HG03064 (cell line): ENCODE measurements around the gene SMIM13.
A peak's percentile ranks its signal among the peaks of the same experiment; 100 is the strongest.
"Not testable (repeated sequence)": the region's sequence is repeated elsewhere in the genome, so short reads cannot be mapped to it uniquely, and the experiment has no call there.

ENCODE experiments used
- ATAC-seq: cut with Tn5 transposase; IDR thresholded peaks from one replicate; pipeline ENCODE4 v1.9.1; 2021; ENCODE audit warnings: low read depth; ENCODE audit not compliant: unreplicated experiment

SMIM13 gene

GRCh38 chr6:11083491-11083890 is 10.1 kb upstream of the SMIM13 start:
- no peak for ATAC-seq

DNA sequence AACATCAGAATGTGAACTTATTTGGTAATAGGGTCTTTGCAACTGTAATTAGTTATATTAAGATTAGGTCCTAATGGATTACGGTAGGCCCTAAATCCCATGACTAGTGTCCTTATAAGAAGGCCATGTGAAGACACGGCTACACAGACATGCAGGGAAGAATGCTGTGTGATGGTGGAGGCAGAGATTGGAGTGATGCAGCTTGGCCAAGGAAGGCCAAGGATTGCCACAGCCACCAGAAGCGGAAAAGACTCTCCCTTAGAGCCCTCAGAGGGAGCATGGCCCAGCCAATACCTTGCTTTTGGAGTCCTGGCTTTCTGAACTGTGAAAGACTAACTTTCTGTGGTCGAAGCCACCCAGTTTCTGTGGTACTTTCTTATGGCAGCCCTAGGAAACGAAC is 9.7 kb upstream of the SMIM13 start:
- no peak for ATAC-seq

DNA sequence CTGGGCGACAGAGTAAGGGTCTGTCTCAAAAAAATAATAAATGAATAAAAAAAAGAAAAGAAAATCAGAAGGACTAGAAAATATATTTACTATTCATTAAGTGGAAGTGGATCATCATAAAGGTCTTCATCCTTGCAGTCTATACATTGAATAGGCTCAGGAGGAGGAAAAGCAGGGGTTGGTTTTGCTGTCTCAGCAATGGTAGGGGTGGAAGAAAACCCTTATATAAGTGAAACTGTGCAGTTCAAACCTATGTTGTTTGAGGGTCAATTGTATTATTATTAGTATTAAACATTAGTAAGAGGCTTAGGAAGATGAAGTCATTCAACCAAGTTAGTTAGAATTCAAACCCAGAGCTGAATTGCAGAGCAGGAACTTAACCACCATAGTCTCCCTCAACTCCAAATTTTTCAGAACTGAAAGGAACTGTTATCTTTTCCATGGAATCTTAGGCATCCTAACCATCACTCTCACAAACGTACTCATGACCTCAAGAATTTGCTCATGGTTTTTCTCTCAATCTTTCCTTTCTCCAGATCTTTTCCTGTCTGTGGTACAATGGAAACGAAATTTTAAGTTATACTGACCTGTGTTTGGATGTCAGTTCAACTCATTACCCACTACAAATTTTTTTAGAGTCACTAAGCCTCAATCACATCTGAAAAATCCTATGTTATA is 7.7 kb upstream of the SMIM13 start:
- no peak for ATAC-seq

- not testable (repeated sequence) for ATAC-seq
These were observed 6.4 kb upstream of the SMIM13 start for GRCh38 chr6:11087141-11087812.

GRCh38 chr6:11089695-11090094 is 3.9 kb upstream of the SMIM13 start:
- no peak for ATAC-seq

DNA sequence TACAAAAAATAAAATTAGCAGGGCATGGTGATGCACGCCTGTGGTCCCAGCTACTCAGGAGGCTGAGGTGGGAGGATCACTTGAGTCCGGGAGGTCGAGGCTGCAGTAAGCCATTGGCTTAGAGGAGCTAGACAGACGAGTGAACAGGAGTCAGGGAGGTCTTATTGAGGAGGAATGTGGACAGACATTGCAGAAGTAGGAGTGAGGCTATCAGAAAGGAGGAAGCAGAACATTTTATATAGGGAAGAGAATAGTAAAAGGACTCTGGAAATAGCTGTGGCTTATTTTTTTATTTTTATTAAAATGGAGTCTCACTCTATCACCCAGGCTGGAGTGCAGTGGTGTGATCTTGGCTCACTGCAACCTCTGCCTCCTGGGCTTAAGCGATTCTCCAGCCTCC is 2.5 kb upstream of the SMIM13 start:
- not testable (repeated sequence) for ATAC-seq

DNA sequence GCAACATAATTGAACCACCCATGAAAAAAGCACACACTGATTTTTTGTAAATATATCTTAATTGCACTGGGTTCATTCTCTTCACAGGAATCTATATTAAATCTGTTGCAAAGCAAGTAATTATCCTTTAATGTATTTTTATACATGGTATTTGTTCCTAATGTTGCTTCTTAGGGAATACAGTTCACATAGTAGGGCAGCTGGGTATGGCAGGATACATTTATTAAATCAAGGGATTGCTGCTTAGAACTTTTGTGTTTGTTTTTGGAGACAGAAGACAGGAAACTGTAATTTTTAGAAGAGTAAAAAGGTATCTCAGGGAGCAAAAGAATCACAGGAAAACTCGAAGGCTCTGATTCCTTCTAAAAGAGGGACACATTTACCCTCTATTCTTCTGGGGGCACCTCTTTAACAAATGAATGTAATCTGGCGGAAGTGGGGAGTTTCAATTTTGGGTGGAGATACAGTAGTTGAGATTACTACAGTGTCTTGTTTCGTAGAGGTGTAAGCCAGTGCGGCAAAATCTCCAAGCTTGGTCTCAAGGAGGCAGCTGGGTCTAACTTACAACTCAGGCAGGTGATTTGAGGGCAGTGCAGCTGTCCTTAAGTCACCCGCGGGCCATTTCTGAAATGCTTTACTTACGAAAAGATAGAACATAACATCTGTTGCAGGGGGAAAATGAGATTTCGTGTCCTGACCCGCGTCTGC is 812 bp upstream of the SMIM13 start:
- peak; percentile 44 for ATAC-seq

GRCh38 chr6:11093376-11093625 is 333 bp upstream of the SMIM13 start:
- ATAC-seq, result peak; percentile 24

- ATAC-seq, result peak; percentile 47
These were observed 797 bp downstream of the SMIM13 start for GRCh38 chr6:11094411-11094851.

DNA sequence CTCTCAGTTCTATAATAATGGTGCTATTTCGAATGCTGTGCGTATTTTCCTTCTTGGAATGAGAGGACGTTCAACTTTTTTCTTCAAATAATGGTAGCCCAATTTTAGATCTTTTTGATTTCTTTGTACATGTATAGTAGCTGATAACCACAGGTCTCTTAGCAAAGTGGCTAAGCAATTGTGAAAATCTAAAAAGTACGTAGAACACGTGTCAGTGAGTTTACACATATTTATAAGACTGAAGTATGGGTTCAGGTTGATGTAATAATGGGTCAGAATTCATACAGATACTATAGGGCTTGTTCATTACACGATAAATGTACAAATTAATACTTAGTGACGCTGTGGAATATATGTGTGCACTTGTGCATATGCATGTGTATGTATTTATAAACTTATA is 1.3 kb downstream of the SMIM13 start:
- ATAC-seq, result no peak

DNA sequence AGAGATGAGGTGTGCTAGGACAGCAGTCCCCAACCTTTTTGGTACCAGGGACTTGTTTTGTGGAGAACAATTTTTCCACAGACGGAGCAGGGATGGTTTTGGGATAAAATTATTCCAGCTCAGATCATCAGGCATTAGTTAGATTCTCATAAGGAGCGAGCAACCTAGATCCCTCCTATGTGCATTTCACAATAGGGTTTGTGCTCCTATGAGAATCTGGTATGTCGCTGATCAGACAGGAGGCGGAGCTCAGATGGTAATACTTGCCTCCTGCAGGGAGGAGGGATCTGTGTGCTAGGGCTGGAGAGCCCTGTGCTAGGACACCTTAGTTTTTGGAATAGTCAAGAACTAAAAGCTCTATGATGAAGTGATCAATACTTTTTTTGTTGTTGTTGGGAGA is 2.5 kb downstream of the SMIM13 start:
- no peak for ATAC-seq

DNA sequence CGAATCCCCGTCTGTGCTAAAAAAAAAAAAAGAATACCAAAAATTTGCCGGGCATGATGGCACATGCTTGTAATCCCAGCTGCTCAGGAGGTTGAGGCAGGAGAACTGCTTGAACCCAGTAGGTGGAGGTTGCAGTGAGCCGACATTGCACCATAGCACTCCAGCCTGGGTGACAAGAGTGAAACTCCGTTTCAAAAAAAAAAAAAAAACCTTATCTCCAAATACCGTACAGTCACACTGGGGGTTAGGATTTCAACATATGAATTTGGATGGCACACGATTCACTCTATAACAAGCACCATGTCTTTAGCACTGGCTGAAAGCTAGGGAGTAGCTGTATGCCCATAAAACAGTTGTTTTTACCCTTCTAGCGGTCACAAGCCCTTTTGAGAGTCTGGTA is 3.8 kb downstream of the SMIM13 start:
- no peak for ATAC-seq

- no peak for ATAC-seq
These were observed 4.4 kb downstream of the SMIM13 start for GRCh38 chr6:11098004-11098403.

GRCh38 chr6:11101417-11101816 is 7.8 kb downstream of the SMIM13 start:
- no peak for ATAC-seq

- no peak for ATAC-seq
These were observed 9.4 kb downstream of the SMIM13 start for GRCh38 chr6:11103065-11103464.

- no peak for ATAC-seq
These were observed 15.1 kb downstream of the SMIM13 start for GRCh38 chr6:11108726-11109125.

GRCh38 chr6:11110921-11111768 is 17.5 kb downstream of the SMIM13 start, which contains the start of gene ERVFRD-1:
Gene ERVFRD-1, minus strand, starts transcription at chr6:11111725. Its CDS starts 6,415 bp downstream, at chr6:11105310.
- no peak for ATAC-seq

DNA sequence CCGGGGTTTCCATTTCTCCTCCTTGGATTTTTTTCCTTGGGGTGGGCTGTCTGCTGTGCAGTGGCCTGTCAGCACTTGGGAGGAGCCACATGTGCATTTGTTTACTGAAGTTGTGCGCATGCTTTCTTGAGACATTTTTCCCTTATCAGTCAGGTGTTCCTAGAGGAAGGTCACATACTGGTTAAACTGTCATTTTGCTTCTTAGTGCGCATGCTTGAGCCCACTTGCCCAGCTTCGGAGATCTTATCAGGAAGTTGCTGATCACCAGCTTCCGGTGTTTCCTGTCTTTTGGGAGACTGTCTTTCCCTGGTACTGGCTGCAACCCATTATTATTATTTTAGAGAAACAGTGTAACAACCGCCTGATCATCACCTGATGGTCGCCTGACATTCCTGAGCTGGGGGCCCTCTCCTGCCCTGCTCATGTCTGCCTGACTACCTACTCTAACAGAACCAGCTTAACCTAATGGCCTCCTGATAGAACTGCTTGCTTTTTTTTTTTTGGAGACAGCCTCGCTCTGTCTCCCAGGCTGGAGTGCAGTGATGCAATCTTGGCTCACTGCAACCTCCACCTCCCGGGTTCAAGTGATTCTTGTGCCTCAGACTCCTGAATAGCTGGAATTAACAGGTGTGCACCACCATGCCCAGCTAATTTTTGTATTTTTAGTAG is 18.3 kb downstream of the SMIM13 start:
- no peak for ATAC-seq

DNA sequence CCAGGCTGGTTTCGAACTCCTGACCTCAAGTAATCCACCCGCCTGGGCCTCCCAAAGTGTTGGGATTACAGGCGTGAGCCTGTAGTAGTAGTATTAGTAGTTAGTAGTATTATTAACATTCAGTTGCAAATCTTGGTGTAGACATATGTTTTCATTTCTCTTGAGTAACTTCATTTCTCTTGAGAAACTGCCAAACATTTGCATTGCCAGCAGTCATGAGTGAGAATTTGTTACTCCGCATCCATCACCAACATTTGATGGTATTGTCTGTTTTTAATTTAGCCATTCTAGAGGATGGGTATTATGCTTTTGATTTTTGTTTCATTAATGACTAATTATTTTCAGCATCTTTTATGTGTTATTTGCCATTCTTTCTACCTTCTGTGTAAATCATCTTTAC is 19.4 kb downstream of the SMIM13 start:
- ATAC-seq, result no peak

DNA sequence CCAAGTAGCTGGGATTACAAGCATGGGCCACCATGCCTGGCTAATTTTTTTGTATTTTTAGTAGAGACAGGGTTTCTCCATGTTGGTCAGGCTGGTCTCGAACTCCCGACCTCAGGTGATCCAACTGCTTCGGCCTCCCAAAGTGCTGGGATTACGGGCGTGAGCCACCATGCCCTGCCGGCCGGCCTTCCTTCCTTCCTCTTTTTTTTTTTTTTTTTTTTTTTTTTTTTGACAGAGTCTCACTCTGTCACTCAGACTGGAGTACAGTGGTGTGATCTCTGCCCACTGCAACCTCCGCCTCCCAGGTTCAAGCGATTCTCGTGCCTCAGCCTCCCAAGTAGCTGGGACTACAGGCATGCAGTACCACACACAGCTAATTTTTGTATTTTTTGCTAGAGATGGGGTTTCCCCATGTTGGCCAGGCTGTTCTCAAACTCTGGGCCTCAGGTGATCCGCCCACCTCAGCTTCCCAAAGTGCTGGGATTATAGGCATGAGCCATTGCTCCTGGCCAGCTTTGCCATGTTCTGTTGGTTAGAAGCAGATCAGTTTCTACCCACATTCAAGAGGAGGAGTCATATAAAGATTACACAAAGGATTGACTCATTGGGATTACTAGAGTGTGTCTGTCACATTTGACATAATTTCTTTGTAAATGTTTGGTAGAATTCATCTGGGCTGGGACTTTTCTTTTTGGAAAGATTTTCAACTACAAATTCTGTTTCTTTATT is 22.3 kb downstream of the SMIM13 start:
- not testable (repeated sequence) for ATAC-seq
